SK-N-SH treated with all-trans-retinoic acid at 6 μM for 48 hours (cell line): ENCODE measurements around the gene PTPRD.

Experiments
- ATAC-seq: fragments of 200-7000 bp; cut with Tn5 transposase; 3 replicates; pipeline ENCODE4 v1.9.1; 2020; ENCODE audit warnings: mild to moderate bottlenecking, moderate library complexity
- ARNTL ChIP-seq: fragments of 450-650 bp; formaldehyde crosslinking; IDR thresholded peaks from 2 replicates; pipeline ENCODE4 v1.5.0; 2020; ENCODE audit warnings: low read depth, mild to moderate bottlenecking, moderate library complexity, borderline replicate concordance
- BACH2 ChIP-seq: fragments of 250-450 bp; sonication (Bioruptor Pico); IDR thresholded peaks from 2 replicates; pipeline ENCODE4 v1.9.0; 2021; ENCODE audit warnings: mild to moderate bottlenecking, borderline replicate concordance
- CREB5 ChIP-seq: fragments of 250-450 bp; sonication (Bioruptor Pico); IDR thresholded peaks from 2 replicates; pipeline ENCODE4 v1.5.1; 2020; ENCODE audit warnings: low read depth, mild to moderate bottlenecking, moderate library complexity
- CSDC2 ChIP-seq: fragments of 250-450 bp; sonication (Bioruptor Pico); IDR thresholded peaks from 2 replicates; pipeline ENCODE4 v1.5.0; 2020; ENCODE audit warnings: mild to moderate bottlenecking, moderate library complexity
- CSRNP3 ChIP-seq: fragments of 250-450 bp; sonication (Bioruptor Pico); IDR thresholded peaks from 2 replicates; pipeline ENCODE4 v1.5.1; 2021; ENCODE audit warnings: mild to moderate bottlenecking, moderate library complexity
- ESRRG ChIP-seq: fragments of 250-450 bp; sonication (Bioruptor Pico); IDR thresholded peaks from 2 replicates; pipeline ENCODE4 v1.6.1; 2021; ENCODE audit warnings: mild to moderate bottlenecking
- GLIS3 ChIP-seq: fragments of 250-450 bp; sonication (Bioruptor Pico); IDR thresholded peaks from 2 replicates; pipeline ENCODE4 v1.5.0; 2020; ENCODE audit warnings: mild to moderate bottlenecking, moderate library complexity
- ISL1 ChIP-seq: fragments of 250-450 bp; sonication (Bioruptor Pico); IDR thresholded peaks from 2 replicates; pipeline ENCODE4 v2.1.2; 2022; ENCODE audit warnings: mild to moderate bottlenecking, moderate library complexity
- OSR1 ChIP-seq: fragments of 250-450 bp; sonication (Bioruptor Pico); IDR thresholded peaks from 2 replicates; pipeline ENCODE4 v1.8.0; 2022; ENCODE audit warnings: moderate library complexity, mild to moderate bottlenecking, inconsistent platforms
- PATZ1 ChIP-seq: fragments of 250-450 bp; sonication (Bioruptor Pico); IDR thresholded peaks from 2 replicates; pipeline ENCODE4 v1.8.0; 2020; ENCODE audit warnings: mild to moderate bottlenecking, moderate library complexity, borderline replicate concordance
- POU6F1 ChIP-seq: fragments of 250-450 bp; sonication (Bioruptor Pico); IDR thresholded peaks from 2 replicates; pipeline ENCODE4 v1.8.0; 2021; ENCODE audit warnings: low read depth, mild to moderate bottlenecking, moderate library complexity, borderline replicate concordance
- PPARA ChIP-seq: fragments of 250-450 bp; sonication (Bioruptor Pico); IDR thresholded peaks from 2 replicates; pipeline ENCODE4 v1.5.0; 2020; ENCODE audit warnings: mild to moderate bottlenecking, borderline replicate concordance
- RARB ChIP-seq: fragments of 250-450 bp; sonication (Bioruptor Pico); IDR thresholded peaks from 2 replicates; pipeline ENCODE4 v1.8.0; 2021; ENCODE audit warnings: mild to moderate bottlenecking, moderate library complexity
- SNAI2 ChIP-seq: fragments of 250-450 bp; sonication (Bioruptor Pico); IDR thresholded peaks from 2 replicates; pipeline ENCODE4 v1.5.0; 2020; ENCODE audit warnings: mild to moderate bottlenecking, moderate library complexity
- TCF4 ChIP-seq: fragments of 250-450 bp; sonication (Bioruptor Pico); IDR thresholded peaks from 2 replicates; pipeline ENCODE4 v1.8.0; 2021; ENCODE audit warnings: mild to moderate bottlenecking, moderate library complexity, borderline replicate concordance
- TOX ChIP-seq: fragments of 250-450 bp; sonication (Bioruptor Pico); IDR thresholded peaks from 2 replicates; pipeline ENCODE4 v1.8.0; 2021; ENCODE audit warnings: mild to moderate bottlenecking, moderate library complexity, borderline replicate concordance
- TSHZ2 ChIP-seq: fragments of 250-450 bp; sonication (Bioruptor Pico); IDR thresholded peaks from 2 replicates; pipeline ENCODE4 v1.5.0; 2020; ENCODE audit warnings: mild to moderate bottlenecking, moderate library complexity
- ZC3H10 ChIP-seq: fragments of 250-450 bp; sonication (Bioruptor Pico); IDR thresholded peaks from 2 replicates; pipeline ENCODE4 v1.5.1; 2021; ENCODE audit warnings: mild to moderate bottlenecking, moderate library complexity
- ZFP3 ChIP-seq: fragments of 250-450 bp; sonication (Bioruptor Pico); IDR thresholded peaks from 2 replicates; pipeline ENCODE4 v1.5.0; 2020; ENCODE audit warnings: mild to moderate bottlenecking, moderate library complexity
- ZFP30 ChIP-seq: fragments of 450-650 bp; formaldehyde crosslinking; IDR thresholded peaks from 2 replicates; pipeline ENCODE4 v1.5.0; 2022; ENCODE audit warnings: mild to moderate bottlenecking, moderate library complexity
- ZNF565 ChIP-seq: fragments of 450-650 bp; formaldehyde crosslinking; conservative IDR thresholded peaks from 2 replicates; pipeline ENCODE4 v1.5.0; 2020; ENCODE audit warnings: low read depth, mild to moderate bottlenecking, moderate library complexity
- ZNF70 ChIP-seq: fragments of 450-650 bp; formaldehyde crosslinking; IDR thresholded peaks from 2 replicates; pipeline ENCODE4 v1.5.0; 2020; ENCODE audit warnings: mild to moderate bottlenecking, moderate library complexity
- ZNF8 ChIP-seq: fragments of 450-650 bp; formaldehyde crosslinking; IDR thresholded peaks from 2 replicates; pipeline ENCODE4 v1.5.0; 2020; ENCODE audit warnings: mild to moderate bottlenecking, moderate library complexity

Gene PTPRD

GRCh38 chr9:8719833-8720486 is 1892.8 kb downstream of the PTPRD start:
- ATAC-seq, result no peak
- TF ChIP-seq ZFP30 (CRISPR knock-in tag) (no peak), PPARA (CRISPR knock-in tag) (no peak), POU6F1 (CRISPR knock-in tag) (no peak), TOX (CRISPR knock-in tag) (no peak), ESRRG (CRISPR knock-in tag) (no peak), ISL1 (CRISPR knock-in tag) (no peak), TCF4 (CRISPR knock-in tag) (no peak), ZNF565 (CRISPR knock-in tag) (no peak), RARB (no peak), ARNTL (CRISPR knock-in tag) (no peak), CSDC2 (CRISPR knock-in tag) (no peak), GLIS3 (no peak), ZNF8 (CRISPR knock-in tag) (no peak), SNAI2 (CRISPR knock-in tag) (no peak), TSHZ2 (no peak), CSRNP3 (no peak), ZFP3 (CRISPR knock-in tag) (no peak), OSR1 (no peak), PATZ1 (CRISPR knock-in tag) (no peak), CREB5 (CRISPR knock-in tag) (no peak)

- ATAC-seq, result no peak
- TF ChIP-seq ZC3H10 (CRISPR knock-in tag) (no peak), TOX (CRISPR knock-in tag) (no peak), CSDC2 (CRISPR knock-in tag) (no peak), GLIS3 (no peak), ZNF70 (no peak), TCF4 (CRISPR knock-in tag) (no peak), ESRRG (CRISPR knock-in tag) (no peak), ARNTL (CRISPR knock-in tag) (no peak), CREB5 (CRISPR knock-in tag) (no peak), ZNF565 (CRISPR knock-in tag) (no peak), TSHZ2 (no peak), POU6F1 (CRISPR knock-in tag) (no peak), RARB (no peak), BACH2 (CRISPR knock-in tag) (no peak), ZFP30 (CRISPR knock-in tag) (no peak), ZFP3 (CRISPR knock-in tag) (no peak), SNAI2 (CRISPR knock-in tag) (no peak)
Measured at GRCh38 chr9:8718121-8718725, 1894.6 kb downstream of the PTPRD start.
